ENCODE data around the gene CADM4. TPM values are rescaled to one million over a fixed set of nuclear protein-coding genes. Genes with fewer than 3 reads are reported as not detected.

The CADM4 gene
- total RNA-seq, 1 experiment from 2014 or later: 28.7 TPM

DNA sequence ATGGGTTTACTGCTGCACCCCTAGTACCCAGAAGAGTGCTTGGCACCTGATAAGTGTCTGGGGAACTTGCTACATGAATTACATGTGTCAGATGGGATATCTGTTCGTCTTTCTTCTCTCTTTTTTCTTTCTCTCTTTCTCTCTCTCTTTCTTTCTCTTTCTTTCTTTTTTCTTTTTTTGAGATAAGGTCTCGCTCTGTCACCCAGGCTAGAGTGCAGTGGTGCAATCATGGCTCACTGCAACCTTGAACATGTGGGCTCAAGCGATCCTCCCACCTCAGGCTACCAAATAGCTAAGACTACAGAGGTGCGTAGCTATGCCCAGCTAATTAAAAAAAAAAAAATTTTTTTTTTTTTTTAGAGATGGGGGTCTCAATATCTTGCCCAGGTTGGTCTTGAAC, 6.1 kb downstream of the CADM4 start:
- ChIA-PET CTCF (interaction anchor here (0.6 kb wide), 2 partner anchors 17 to 187 kb away, joined by 3 read pairs; no protein-coding TSS in a partner anchor), POLR2A (ENCODE audit: low non-redundant PET) (interaction anchor here (0.6 kb wide), 1 partner anchor 123 kb away, joined by 6 read pairs; no protein-coding TSS in a partner anchor)
- DNase-seq (ENCODE audit: low spot score): no peak
- Histone ChIP-seq H3K36me3 (ENCODE audit: insufficient read depth, low read length, poor library complexity, severe bottlenecking) (no peaks in the 10 kb centered on the region), H3K27me3 (replicated peaks; ENCODE audit: insufficient read depth, low read depth, low read length, poor library complexity) (no peaks in the 10 kb centered on the region), H3K4me3 (ENCODE audit: low read depth, low read length, poor library complexity, severe bottlenecking) (no peak overlapping the region), H3K27ac (ENCODE audit: low read depth, low read length, poor library complexity, severe bottlenecking) (no peak overlapping the region), H3K9me3 (ENCODE audit: low read depth, low read length, poor library complexity, severe bottlenecking) (no peaks in the 10 kb centered on the region), H3K4me1 (ENCODE audit: insufficient read depth, low read length, poor library complexity, severe bottlenecking) (peaks cover 21% of the 10 kb centered on the region)
- no TSS peak for BruUV-seq (replicated peaks)
- no peak for TF ChIP-seq EZH2 (IDR thresholded peaks at IDR 0.05; ENCODE audit: borderline replicate concordance, low read depth, low read length, poor library complexity, severe bottlenecking)
- TF ChIP-seq, protein P1, sequence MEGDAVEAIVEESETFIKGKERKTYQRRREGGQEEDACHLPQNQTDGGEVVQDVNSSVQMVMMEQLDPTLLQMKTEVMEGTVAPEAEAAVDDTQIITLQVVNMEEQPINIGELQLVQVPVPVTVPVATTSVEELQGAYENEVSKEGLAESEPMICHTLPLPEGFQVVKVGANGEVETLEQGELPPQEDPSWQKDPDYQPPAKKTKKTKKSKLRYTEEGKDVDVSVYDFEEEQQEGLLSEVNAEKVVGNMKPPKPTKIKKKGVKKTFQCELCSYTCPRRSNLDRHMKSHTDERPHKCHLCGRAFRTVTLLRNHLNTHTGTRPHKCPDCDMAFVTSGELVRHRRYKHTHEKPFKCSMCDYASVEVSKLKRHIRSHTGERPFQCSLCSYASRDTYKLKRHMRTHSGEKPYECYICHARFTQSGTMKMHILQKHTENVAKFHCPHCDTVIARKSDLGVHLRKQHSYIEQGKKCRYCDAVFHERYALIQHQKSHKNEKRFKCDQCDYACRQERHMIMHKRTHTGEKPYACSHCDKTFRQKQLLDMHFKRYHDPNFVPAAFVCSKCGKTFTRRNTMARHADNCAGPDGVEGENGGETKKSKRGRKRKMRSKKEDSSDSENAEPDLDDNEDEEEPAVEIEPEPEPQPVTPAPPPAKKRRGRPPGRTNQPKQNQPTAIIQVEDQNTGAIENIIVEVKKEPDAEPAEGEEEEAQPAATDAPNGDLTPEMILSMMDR (conservative IDR thresholded peaks at IDR 0.05; ENCODE audit: low read depth, low read length): no peak
- intact Hi-C loops (cut with micrococcal nuclease; ENCODE audit: unreplicated experiment): no loop called here

DNA sequence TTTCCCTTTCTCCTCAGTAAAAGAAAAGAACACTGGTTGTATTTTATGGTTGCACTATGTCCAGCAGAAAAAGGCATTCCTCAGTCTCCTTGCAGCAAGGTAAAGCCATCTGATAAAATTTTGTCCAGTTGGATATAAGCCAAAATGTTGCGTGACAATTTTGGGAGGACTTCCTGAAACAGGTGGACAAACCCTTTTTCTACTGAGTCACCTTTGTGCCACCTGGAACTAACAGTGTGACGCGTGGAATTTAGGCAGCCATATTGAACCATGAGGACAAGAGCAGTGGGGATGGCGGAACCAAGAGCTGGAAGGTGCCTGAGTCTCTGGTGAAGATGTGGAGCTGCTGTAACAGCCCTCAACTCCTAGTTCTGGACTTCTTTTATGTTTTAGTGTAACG, 8.2 kb downstream of the CADM4 start:
- no TSS peak for BruUV-seq (replicated peaks)
- POLR2A ChIA-PET (ENCODE audit: low non-redundant PET): no interaction called here
- peaks cover 17% of the 10 kb centered on the region for H3K4me1 ChIP-seq (ENCODE audit: insufficient read depth, low read length, poor library complexity, severe bottlenecking)
- H3K9me3 ChIP-seq (ENCODE audit: low read depth, low read length, poor library complexity, severe bottlenecking): no peaks in the 10 kb centered on the region
- TF ChIP-seq, protein P1 (conservative IDR thresholded peaks at IDR 0.05; ENCODE audit: low read depth, low read length): no peak
- TF ChIP-seq EZH2 (IDR thresholded peaks at IDR 0.05; ENCODE audit: borderline replicate concordance, low read depth, low read length, poor library complexity, severe bottlenecking): no peak
- no peak overlapping the region for H3K27ac ChIP-seq (ENCODE audit: low read depth, low read length, poor library complexity, severe bottlenecking)
- DNase-seq (ENCODE audit: low spot score): no peak
- CTCF ChIA-PET: no interaction called here
- H3K36me3 ChIP-seq (ENCODE audit: insufficient read depth, low read length, poor library complexity, severe bottlenecking): no peaks in the 10 kb centered on the region
- intact Hi-C loops (cut with micrococcal nuclease; ENCODE audit: unreplicated experiment): no loop called here
- H3K27me3 ChIP-seq (replicated peaks; ENCODE audit: insufficient read depth, low read depth, low read length, poor library complexity): no peaks in the 10 kb centered on the region
- no peak overlapping the region for H3K4me3 ChIP-seq (ENCODE audit: low read depth, low read length, poor library complexity, severe bottlenecking)

DNA sequence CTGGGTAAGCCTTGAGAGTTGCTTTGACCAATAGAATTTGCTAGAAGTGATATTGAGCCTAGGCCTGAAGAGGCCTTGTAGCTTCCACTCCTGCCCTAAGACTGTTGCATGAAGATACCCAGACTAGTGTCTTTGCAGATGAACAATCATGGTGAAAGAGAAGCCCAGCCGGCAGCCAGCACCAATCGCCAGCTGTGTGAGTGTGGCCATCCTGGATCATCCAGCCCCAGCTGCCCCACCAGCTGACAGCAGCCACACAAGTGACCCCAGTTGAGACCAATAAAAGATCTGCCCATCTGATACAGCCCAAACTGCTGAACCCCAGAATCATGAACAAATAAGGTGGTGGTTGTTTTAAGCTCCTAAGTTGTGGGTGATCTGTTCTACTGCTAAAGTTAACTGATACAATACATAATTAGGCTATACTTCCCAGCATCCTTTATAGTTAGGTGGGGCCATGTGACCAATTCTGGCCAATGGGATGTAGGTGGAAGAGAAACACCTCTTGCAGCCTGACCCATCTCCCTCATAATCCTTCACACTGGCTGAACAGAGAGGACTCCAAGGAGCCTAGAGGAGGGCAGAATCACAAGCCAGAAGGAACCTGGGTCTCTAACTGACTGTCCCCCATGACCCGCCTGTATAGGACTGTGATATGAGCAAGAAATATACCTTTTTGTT, 10.9 kb downstream of the CADM4 start:
- BruUV-seq (replicated peaks): no TSS peak
- POLR2A ChIA-PET (ENCODE audit: low non-redundant PET): no interaction called here
- CTCF ChIA-PET: no interaction called here

More for the DNA sequence above, 10.9 kb downstream of the CADM4 start:
- no peak for DNase-seq (ENCODE audit: low spot score)
- H3K9me3 ChIP-seq (ENCODE audit: low read depth, low read length, poor library complexity, severe bottlenecking): no peaks in the 10 kb centered on the region
- no peak for TF ChIP-seq EZH2 (IDR thresholded peaks at IDR 0.05; ENCODE audit: borderline replicate concordance, low read depth, low read length, poor library complexity, severe bottlenecking)
- TF ChIP-seq, protein P1 (conservative IDR thresholded peaks at IDR 0.05; ENCODE audit: low read depth, low read length): no peak
- H3K27ac ChIP-seq (ENCODE audit: low read depth, low read length, poor library complexity, severe bottlenecking): no peak overlapping the region
- H3K4me3 ChIP-seq (ENCODE audit: low read depth, low read length, poor library complexity, severe bottlenecking): no peak overlapping the region
- no peaks in the 10 kb centered on the region for H3K4me1 ChIP-seq (ENCODE audit: insufficient read depth, low read length, poor library complexity, severe bottlenecking)
- no peaks in the 10 kb centered on the region for H3K27me3 ChIP-seq (replicated peaks; ENCODE audit: insufficient read depth, low read depth, low read length, poor library complexity)
- H3K36me3 ChIP-seq (ENCODE audit: insufficient read depth, low read length, poor library complexity, severe bottlenecking): peaks cover 6% of the 10 kb centered on the region
- intact Hi-C loops (cut with micrococcal nuclease; ENCODE audit: unreplicated experiment): no loop called here
